Hematopoietic multipotent progenitor cell treated with erythropoietin and hydrocortisone succinate and interleukin-3 and kit ligand, for 17 days (in vitro differentiated cells): Measurements from ENCODE around the gene RBM44.

Source experiments
- DNase-seq: peaks from one replicate; pipeline ENCODE4 v3.0.0-alpha.2; 2015; ENCODE audit warnings: low spot score

Gene RBM44

DNA sequence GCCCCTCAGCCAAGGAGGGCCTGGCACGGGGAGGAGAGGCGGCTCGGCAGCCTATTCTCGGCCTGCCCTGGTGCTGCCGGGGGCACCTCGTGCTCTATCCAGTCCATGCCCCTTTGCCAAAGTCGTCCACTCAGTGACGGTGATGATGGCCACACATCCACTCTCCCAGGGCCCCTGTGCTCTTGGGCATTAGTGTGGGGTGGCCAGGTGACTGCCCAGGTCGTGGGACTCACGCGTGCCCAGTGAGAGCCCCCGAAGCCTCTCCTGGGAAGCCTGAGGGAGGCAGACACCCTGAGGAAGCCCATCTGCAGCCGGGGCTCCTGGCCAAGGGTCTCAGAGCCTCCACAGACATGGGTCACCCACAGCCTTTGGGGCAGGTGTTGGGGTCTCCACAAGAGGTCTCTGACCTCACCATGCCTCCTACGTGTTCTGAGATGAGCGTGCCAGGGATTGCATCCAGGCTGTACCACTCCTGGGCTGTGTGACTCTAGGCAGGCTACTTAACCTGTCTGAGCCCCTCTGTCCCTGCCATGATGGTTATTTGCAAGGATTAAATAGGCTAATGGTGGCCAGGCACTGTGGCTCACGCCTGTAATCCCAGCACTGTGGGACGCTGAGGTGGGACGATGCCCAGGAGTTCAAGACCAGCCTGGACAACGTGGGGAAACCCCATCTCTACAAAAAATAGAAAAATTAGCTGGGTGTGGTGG is 73.8 kb downstream of the RBM44 start:
- DNase-seq = no peak

- DNase-seq = no peak
These were observed 74.8 kb downstream of the RBM44 start for GRCh38 chr2:237873421-237873831.

DNA sequence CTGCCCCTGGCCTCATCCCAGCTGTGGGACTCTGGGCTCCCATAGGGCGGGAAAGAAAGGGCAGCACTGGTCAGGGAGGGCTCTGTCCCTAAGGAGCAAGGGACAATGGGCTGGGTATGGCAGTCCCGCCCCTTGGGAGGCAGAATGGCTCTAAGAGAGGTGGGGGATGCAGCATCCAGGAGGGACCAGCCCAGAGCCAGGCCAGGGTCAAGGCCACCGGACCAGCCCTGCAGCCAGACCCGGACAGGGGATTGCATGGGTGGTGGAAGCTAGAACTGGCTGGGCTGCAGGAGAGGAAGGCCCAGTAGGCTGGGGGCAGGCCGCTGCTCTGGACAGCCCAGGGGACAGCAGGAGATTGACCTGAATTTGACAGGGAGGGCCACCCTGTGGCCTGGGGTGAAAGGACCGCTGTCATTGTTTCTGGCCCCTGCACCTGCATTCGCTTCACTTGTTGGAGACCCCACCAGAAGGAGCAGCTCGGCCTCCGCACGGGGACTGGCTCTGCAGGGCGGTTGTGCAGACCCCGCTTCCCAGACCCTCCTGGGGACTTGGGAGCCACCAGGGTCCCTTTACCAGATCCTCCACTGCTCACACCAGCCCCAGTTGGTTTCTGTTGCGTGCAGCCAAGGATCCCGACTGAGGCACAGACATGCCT is 75.4 kb downstream of the RBM44 start:
- DNase-seq = no peak

DNA sequence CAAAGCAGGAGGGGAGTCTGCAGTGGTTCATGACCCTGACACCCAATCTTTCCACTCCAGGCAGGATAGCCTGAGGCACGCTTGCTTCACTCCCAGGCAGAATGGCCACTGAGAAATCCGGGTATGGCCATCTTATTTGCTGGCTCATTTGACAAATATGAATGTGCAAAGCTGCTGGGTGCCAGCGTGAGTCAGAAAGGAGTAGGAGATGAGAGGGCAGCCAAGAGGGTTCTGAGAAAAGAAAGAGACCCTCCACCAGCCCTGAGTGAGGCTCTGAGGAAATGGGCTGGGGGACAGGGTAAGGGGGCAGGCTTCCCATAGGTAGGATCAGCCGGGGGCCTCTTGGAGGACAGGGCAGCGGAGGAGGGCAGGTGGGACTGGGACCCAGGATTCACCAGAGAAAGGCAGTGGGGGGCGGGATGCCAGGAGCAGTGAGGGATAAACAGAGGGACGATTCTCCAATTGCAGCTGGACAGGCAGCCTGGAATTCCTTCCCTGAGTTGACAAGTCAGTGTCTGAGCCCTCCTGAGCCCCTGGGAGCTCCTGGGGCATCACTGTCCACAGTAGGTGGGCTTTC is 76.1 kb downstream of the RBM44 start:
- no peak for DNase-seq

DNA sequence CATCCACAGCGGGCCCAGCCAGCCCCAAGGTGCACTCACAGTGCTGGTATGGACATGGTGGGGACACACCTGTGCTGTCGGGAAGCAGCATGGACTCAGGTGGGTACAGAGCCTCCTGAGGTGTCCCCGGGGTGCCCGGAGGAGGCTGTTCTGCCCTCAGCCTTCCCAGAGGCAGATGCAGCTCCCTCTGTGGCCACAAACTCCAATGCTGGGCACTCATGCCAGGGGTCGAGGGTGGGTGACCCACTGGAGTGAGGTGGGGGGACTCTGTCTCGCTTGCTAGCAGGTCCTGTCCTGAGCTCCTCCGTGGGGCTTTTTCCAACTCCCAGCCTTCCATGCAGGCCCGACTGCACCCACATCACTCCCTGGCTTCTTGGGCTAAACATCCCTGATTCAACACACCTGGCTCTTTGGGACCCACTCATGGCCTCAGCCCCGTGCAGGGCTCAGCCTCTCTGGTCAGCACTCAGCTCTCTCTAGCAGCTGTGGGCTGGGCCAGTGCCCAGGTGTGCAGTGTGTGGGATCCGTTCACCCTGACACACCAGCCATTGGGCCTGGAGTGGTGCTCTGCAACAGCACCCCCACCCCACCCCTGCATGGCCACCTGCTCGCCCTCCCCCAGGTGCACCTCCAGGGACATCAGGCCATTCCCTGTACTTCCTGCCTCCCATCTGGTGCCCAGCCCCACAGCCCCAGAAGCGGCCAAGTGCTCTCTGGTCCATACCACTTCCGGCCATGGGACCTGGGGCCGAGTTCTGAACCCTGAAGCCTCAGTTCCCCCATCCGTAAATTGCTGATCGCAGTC is 76.9 kb downstream of the RBM44 start:
- DNase-seq = no peak

DNA sequence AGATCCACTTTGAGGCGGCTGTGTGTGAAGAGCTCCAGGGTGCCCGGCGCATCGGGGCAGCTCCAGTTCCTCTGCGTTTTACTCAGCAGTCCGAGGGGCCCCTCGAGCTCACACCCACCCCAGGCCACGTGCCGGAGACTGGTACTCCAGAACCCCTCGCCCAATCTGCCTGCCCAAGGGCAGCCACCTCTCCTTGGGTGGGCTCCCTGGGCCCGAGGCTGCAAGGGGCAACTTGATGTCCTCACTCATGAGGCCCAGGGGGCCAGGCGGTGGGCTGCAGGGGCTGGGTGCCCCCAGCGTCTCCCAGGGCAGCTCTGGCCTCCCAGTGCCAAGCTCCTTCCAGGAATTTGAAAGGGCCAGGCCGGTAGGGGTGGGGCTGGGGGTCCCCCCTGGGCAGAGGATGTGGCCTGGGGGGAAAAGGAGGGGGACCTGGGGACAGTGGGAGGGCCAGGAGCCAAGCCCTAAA is 77.5 kb downstream of the RBM44 start:
- no peak for DNase-seq

DNA sequence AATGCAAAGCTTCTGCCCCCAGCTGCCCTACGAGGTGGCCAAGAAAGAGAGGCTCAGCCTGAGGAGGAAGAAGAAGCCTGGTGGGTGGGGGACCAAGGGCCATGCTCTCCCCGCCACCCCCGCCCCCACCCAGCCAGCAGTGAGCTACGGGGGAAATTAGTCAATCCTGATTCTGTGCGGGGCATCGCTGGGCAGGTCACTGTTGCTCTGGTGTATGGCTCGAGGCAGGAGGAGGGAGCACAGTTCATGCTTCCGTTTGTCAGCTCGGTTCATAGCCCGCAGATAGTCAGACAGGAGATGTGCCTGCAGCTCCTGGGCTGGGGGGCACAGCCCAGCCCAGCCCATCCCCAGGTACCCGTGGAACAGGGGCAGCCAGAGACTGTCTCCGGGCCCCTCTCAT is 78.0 kb downstream of the RBM44 start:
- no peak for DNase-seq

- DNase-seq = no peak
These were observed 78.4 kb downstream of the RBM44 start for GRCh38 chr2:237876951-237877491.

DNA sequence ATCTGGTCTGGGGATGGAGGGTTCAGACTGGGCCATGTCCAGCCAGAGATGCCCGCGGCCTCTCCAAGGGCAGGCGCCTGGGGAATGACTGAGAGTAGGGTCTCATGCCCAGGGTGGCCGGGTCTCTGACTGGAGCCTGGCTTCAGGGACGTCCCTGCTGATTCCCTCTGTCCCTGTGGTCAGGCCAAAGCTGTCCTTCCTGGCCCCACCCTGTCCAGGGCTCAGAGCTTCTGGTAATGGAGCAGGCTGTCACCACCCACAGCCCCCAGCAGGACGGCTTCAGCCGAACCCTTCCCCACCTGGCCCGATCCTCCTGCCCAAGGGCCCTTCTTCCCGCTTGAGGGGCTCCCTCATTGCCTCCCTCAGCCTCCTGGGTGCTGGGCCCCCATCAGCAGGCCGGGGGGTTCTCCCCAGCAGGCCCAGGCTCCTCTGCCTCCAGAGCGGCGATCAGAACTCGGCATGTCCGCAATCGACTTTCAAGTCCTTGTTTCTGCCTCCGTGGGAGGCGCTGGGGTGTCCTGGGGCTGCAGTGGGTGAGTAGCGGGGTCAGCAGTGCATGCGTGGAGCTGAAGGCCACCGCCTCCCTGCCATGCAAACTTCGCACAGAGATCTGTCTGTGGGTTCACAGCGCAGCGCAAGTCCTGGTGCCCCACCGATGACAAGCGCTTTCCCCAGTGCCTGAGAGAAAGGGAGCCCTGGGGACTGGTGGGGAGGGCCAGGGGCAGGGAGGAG is 79.2 kb downstream of the RBM44 start:
- no peak for DNase-seq

DNA sequence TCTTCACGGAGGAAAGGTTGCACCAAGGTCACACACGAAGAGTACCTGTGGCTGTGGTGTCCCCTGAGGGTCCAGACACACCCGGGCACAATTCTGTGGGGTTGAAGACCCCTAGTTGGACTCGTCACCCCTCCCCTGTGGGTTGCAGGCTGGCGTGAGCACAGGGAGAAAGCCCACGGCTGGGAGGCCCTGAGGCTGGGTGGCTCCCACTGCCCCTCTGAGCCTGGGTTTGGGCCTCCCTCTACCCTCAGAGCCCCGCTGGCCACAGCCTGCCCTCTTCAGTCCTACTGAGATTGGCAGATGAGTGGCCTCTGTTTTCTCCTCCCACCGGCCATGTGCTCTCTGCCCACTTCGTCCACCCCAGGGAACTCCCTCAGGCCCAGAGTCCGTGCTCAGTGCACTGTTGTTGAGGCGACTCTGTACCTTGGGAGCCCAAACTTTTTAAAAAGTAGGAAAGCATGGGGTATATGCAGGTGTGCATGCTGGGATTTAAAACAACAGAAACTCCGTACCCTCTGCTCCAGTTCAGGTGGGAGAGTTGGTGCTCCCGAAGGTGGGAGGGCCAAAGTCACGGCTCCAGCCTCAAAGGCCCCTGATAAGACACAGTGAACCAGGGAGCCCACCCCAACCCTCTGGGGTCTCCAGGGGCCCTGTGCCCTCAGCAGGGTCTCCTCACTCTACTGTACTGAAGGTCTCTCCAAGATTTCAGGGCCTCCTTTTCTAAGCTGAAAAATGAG is 79.9 kb downstream of the RBM44 start:
- DNase-seq = no peak

- no peak for DNase-seq
These were observed 80.5 kb downstream of the RBM44 start for GRCh38 chr2:237879058-237879430.

- no peak for DNase-seq
These were observed 81.5 kb downstream of the RBM44 start for GRCh38 chr2:237879991-237880560.

- no peak for DNase-seq
These were observed 84.2 kb downstream of the RBM44 start for GRCh38 chr2:237882510-237883481.

DNA sequence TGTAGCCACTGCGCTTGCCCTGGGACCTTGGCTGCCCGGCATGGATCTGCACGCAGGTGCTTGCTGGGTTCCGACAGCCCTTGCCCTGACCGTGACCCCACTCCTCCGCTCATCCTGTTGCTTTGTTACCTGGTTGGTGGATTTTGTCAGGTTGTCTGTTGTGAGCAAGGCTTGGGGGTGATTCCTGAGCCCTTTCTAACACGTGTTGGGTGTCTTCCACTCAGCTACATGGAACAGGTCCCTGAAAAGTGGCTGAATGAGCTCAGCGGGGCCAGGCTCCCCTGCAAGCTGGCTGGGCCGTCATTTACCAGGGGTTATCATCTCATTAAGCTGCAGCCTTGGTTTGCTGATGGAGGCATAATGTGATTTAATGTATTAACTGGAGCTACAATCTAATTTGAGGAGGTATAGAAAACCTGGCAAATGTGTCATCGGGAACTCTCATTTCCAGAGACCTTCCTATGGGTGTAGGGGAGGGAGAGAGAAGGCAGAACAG is 85.4 kb downstream of the RBM44 start:
- DNase-seq = no peak

GRCh38 chr2:237884681-237885080 is 86.1 kb downstream of the RBM44 start:
- no peak for DNase-seq

- DNase-seq = no peak
These were observed 86.7 kb downstream of the RBM44 start for GRCh38 chr2:237885111-237885930.

- no peak for DNase-seq
These were observed 87.5 kb downstream of the RBM44 start for GRCh38 chr2:237885931-237886684.
